OCI-LY3 (cell line): Measurements from ENCODE around the gene C6orf15.

Source experiments
- H2AFZ ChIP-seq: fragments of 200-600, 300-600 bp; shearing (Covaris generic); 2 replicates; pipeline ENCODE4 v1.6.0; 2014; ENCODE audit warnings: antibody characterized with exemption, low read depth, low read length
- H3K27ac ChIP-seq: fragments of 200-600, 300-600 bp; sonication (generic); 2 replicates; pipeline ENCODE4 v1.5.1; 2014; ENCODE audit warnings: mild to moderate bottlenecking, low read length, moderate library complexity, mixed read lengths
- H3K27me3 ChIP-seq: fragments of 200-600, 300-600 bp; sonication (generic); 2 replicates; pipeline ENCODE4 v1.6.1; 2014; ENCODE audit warnings: low read depth, low read length, mixed read lengths
- H3K36me3 ChIP-seq: fragments of 200-600, 300-600 bp; sonication (generic); replicated peaks from 2 replicates; pipeline ENCODE3; 2014; ENCODE audit warnings: low read depth, low read length, mixed read lengths
- H3K4me1 ChIP-seq: fragments of 300-600, 200-600 bp; sonication (generic); 2 replicates; pipeline ENCODE4 v1.6.1; 2014; ENCODE audit warnings: low read length, mixed read lengths
- H3K4me2 ChIP-seq: fragments of 200-600, 300-600 bp; sonication (generic); 2 replicates; pipeline ENCODE4 v1.6.1; 2014; ENCODE audit warnings: low read length, mixed read lengths
- H3K4me3 ChIP-seq: fragments of 300-600, 200-600 bp; sonication (generic); 2 replicates; pipeline ENCODE4 v1.5.1; 2014; ENCODE audit warnings: antibody characterized with exemption, mild to moderate bottlenecking, low read length, moderate library complexity
- H3K79me2 ChIP-seq: fragments of 300-600, 200-600 bp; shearing (Covaris generic); 2 replicates; pipeline ENCODE4 v1.6.1; 2014; ENCODE audit warnings: mild to moderate bottlenecking, low read length, mixed read lengths
- H3K9ac ChIP-seq: fragments of 300-600, 200-600 bp; shearing (Covaris generic); 2 replicates; pipeline ENCODE4 v1.6.0; 2014; ENCODE audit warnings: mild to moderate bottlenecking, low read length, moderate library complexity
- H3K9me3 ChIP-seq: fragments of 200-600, 300-600 bp; shearing (Covaris generic); 2 replicates; pipeline ENCODE4 v1.6.1; 2014; ENCODE audit warnings: low read length, mixed read lengths; ENCODE audit not compliant: insufficient read depth
- H4K20me1 ChIP-seq: fragments of 200-600, 300-600 bp; sonication (generic); 2 replicates; pipeline ENCODE4 v1.6.1; 2016; ENCODE audit warnings: low read length, mixed read lengths; ENCODE audit not compliant: insufficient read depth
- CTCF ChIP-seq: fragments of 200-600, 300-600 bp; sonication (generic); IDR thresholded peaks from 2 replicates; pipeline ENCODE4 v1.5.1; 2014; ENCODE audit warnings: antibody characterized with exemption, low read length, low read depth
- EZH2phosphoT487 ChIP-seq: fragments of 200-600 bp; shearing (Covaris generic); IDR thresholded peaks from 2 replicates; pipeline ENCODE4 v1.6.1; 2018; ENCODE audit warnings: antibody characterized with exemption, mixed run types, low read depth

C6orf15 gene

GRCh38 chr6:31115941-31116560, 3.7 kb upstream of the C6orf15 start:
- Histone ChIP-seq H3K4me1 (peaks cover 20% of the 10 kb centered on the region), H3K36me3 (no peaks in the 10 kb centered on the region), H3K27ac (no peak overlapping the region), H3K9me3 (no peaks in the 10 kb centered on the region), H3K27me3 (no peaks in the 10 kb centered on the region; the same call in 1 of the 2 replicates), H2AFZ (no peak overlapping the region), H3K4me3 (no peak overlapping the region), H4K20me1 (no peaks in the 10 kb centered on the region), H3K79me2 (no peaks in the 10 kb centered on the region), H3K9ac (no peak overlapping the region), H3K4me2 (peak overlapping the region; percentile 47; the same call in 1 of the 2 replicates)
- no peak for TF ChIP-seq EZH2phosphoT487
- TF ChIP-seq CTCF, result no peak

- Histone ChIP-seq H3K27me3 (peaks cover 7% of the 10 kb centered on the region), H3K4me3 (no peak overlapping the region), H3K4me2 (peak overlapping the region; percentile 47), H3K4me1 (peaks cover 20% of the 10 kb centered on the region), H3K9me3 (no peaks in the 10 kb centered on the region), H3K27ac (no peak overlapping the region), H4K20me1 (no peaks in the 10 kb centered on the region), H2AFZ (peak overlapping the region; percentile 82), H3K9ac (no peak overlapping the region; the same call in 1 of the 2 replicates), H3K79me2 (no peaks in the 10 kb centered on the region), H3K36me3 (no peaks in the 10 kb centered on the region)
- peak; percentile 36 for TF ChIP-seq CTCF
- no peak for TF ChIP-seq EZH2phosphoT487
Measured at GRCh38 chr6:31114970-31115849, 2.8 kb upstream of the C6orf15 start.

GRCh38 chr6:31114541-31114878, 2.1 kb upstream of the C6orf15 start, which contains the start of gene PSORS1C1:
Gene PSORS1C1, plus strand, starts transcription at chr6:31114800. Its CDS starts 14,833 bp downstream, at chr6:31129633.
- TF ChIP-seq CTCF (no peak), EZH2phosphoT487 (no peak)
- Histone ChIP-seq H3K4me2 (peak within 1 kb of the TSS; percentile 47), H3K27me3 (peaks cover 14% of the 10 kb centered on the region), H2AFZ (peak within 1 kb of the TSS; percentile 82), H3K27ac (no peak within 1 kb of the TSS), H3K79me2 (no peaks in the 10 kb centered on the region), H3K9ac (no peak within 1 kb of the TSS; the same call in 1 of the 2 replicates), H4K20me1 (no peaks in the 10 kb centered on the region), H3K9me3 (no peaks in the 10 kb centered on the region), H3K36me3 (no peaks in the 10 kb centered on the region), H3K4me1 (peaks cover 23% of the 10 kb centered on the region), H3K4me3 (no peak within 1 kb of the TSS)

GRCh38 chr6:31113861-31114540, 1.6 kb upstream of the C6orf15 start:
- Histone ChIP-seq H4K20me1 (no peaks in the 10 kb centered on the region), H2AFZ (no peak overlapping the region), H3K27me3 (peaks cover 17% of the 10 kb centered on the region), H3K79me2 (no peaks in the 10 kb centered on the region), H3K9me3 (no peaks in the 10 kb centered on the region), H3K4me1 (peaks cover 27% of the 10 kb centered on the region), H3K27ac (no peak overlapping the region), H3K36me3 (no peaks in the 10 kb centered on the region), H3K4me3 (no peak overlapping the region), H3K4me2 (no peak overlapping the region), H3K9ac (no peak overlapping the region)
- TF ChIP-seq CTCF, result no peak
- TF ChIP-seq EZH2phosphoT487, result no peak
